ENCODE results near the gene RBM17.
A peak's percentile ranks its signal among the peaks of the same experiment; 100 is the strongest.
"Not testable (repeated sequence)": the region's sequence is repeated elsewhere in the genome, so short reads cannot be mapped to it uniquely, and the experiment has no call there.

Gene RBM17

GRCh38 chr10:6079044-6079443 is 9.8 kb upstream of the RBM17 start:
- no peak for DNase-seq (ENCODE audit: low read depth in 2 of 2)

- DNase-seq (ENCODE audit: low read depth in 2 of 2), result no peak
These were observed 8.3 kb upstream of the RBM17 start for GRCh38 chr10:6080417-6080973.

GRCh38 chr10:6082496-6083395 is 6.1 kb upstream of the RBM17 start:
- DNase-seq (ENCODE audit: low read depth in 2 of 2), result no peak

GRCh38 chr10:6083523-6084475 is 5.0 kb upstream of the RBM17 start:
- DNase-seq (ENCODE audit: low read depth in 2 of 2), result peak; percentile 61 to 65

GRCh38 chr10:6086375-6087233 is 2.2 kb upstream of the RBM17 start:
- DNase-seq (ENCODE audit: low read depth in 2 of 2), result peak; percentile 82 to 83

GRCh38 chr10:6089334-6090219 is 743 bp downstream of the RBM17 start:
- no peak for DNase-seq (ENCODE audit: low read depth in 2 of 2)

GRCh38 chr10:6091630-6092029 is 2.8 kb downstream of the RBM17 start:
- no peak for DNase-seq (ENCODE audit: low read depth in 2 of 2)

GRCh38 chr10:6092731-6093130 is 3.9 kb downstream of the RBM17 start:
- no peak for DNase-seq (ENCODE audit: low read depth in 2 of 2)

- DNase-seq (ENCODE audit: low read depth in 2 of 2), result no peak
These were observed 7.2 kb downstream of the RBM17 start for GRCh38 chr10:6095810-6096570.

- DNase-seq (ENCODE audit: low read depth in 2 of 2), result no peak
These were observed 8.2 kb downstream of the RBM17 start for GRCh38 chr10:6097063-6097462.

- no peak for DNase-seq (ENCODE audit: low read depth in 2 of 2)
These were observed 9.3 kb downstream of the RBM17 start for GRCh38 chr10:6098156-6098555.

- DNase-seq (ENCODE audit: low read depth in 2 of 2), result no peak
These were observed 11.5 kb downstream of the RBM17 start for GRCh38 chr10:6100370-6100769.

GRCh38 chr10:6101181-6101580 is 12.3 kb downstream of the RBM17 start:
- DNase-seq (ENCODE audit: low read depth in 2 of 2), result no peak

GRCh38 chr10:6102128-6102527 is 13.3 kb downstream of the RBM17 start:
- no peak for DNase-seq (ENCODE audit: low read depth in 2 of 2)

GRCh38 chr10:6103591-6103990 is 14.8 kb downstream of the RBM17 start:
- no peak for DNase-seq (ENCODE audit: low read depth in 2 of 2)

GRCh38 chr10:6107616-6108015 is 18.8 kb downstream of the RBM17 start:
- DNase-seq (ENCODE audit: low read depth in 2 of 2), result not testable (repeated sequence)

- DNase-seq (ENCODE audit: low read depth in 2 of 2), result no peak
These were observed 19.2 kb downstream of the RBM17 start for GRCh38 chr10:6108072-6108471.

GRCh38 chr10:6108631-6109443 is 20.0 kb downstream of the RBM17 start:
- no peak for DNase-seq (ENCODE audit: low read depth in 2 of 2)

- DNase-seq (ENCODE audit: low read depth in 2 of 2), result no peak
These were observed 20.6 kb downstream of the RBM17 start for GRCh38 chr10:6109444-6109775.

Measured in stimulated activated CD8-positive, alpha-beta memory T cell treated with anti-CD3 and anti-CD28 coated beads, Interleukin-15, amount 100 ng/mL, for 48 hours (primary cell).